D721Med (cell line): ENCODE data around the gene BPIFA1.

Experiments
- DNase-seq: peaks from one replicate; pipeline ENCODE4 v3.0.0; 2011; ENCODE audit warnings: low spot score; ENCODE audit not compliant: insufficient read length
- FAIRE-seq: peaks from 2 replicates; lab custom pipeline; 2011; peaks lifted over from hg19 to GRCh38; lab: Jason Lieb, UNC
- TF ChIP-seq, protein P1 (sequence below): IDR thresholded peaks from 2 replicates; pipeline ENCODE4 v1.5.1; 2012; ENCODE audit warnings: mild to moderate bottlenecking, control low read depth; ENCODE audit not compliant: insufficient read depth; ENCODE audit errors: missing control alignments

The BPIFA1 gene

GRCh38 chr20:33202451-33202850 is 33.3 kb upstream of the BPIFA1 start:
- no peak for FAIRE-seq
- DNase-seq, result no peak
- TF ChIP-seq, protein P1, sequence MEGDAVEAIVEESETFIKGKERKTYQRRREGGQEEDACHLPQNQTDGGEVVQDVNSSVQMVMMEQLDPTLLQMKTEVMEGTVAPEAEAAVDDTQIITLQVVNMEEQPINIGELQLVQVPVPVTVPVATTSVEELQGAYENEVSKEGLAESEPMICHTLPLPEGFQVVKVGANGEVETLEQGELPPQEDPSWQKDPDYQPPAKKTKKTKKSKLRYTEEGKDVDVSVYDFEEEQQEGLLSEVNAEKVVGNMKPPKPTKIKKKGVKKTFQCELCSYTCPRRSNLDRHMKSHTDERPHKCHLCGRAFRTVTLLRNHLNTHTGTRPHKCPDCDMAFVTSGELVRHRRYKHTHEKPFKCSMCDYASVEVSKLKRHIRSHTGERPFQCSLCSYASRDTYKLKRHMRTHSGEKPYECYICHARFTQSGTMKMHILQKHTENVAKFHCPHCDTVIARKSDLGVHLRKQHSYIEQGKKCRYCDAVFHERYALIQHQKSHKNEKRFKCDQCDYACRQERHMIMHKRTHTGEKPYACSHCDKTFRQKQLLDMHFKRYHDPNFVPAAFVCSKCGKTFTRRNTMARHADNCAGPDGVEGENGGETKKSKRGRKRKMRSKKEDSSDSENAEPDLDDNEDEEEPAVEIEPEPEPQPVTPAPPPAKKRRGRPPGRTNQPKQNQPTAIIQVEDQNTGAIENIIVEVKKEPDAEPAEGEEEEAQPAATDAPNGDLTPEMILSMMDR, result no peak

DNA sequence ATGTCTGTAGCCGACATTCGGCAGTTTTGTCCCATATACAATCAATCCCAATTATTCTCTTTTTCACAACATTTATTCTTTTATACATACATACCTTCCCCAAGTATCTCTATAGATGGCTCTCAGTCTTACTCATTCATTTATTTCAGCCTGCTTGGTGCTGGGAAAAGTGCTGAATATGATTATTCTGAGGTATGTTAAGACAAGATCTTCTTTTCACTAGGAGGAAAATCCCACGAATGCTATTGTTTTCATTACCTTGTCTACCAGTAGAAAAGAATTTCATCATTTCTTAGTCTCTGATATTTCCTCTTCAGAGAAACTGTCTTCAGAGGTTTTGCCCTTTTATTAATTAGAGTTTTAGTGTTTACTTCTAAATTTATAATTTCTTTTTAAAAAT is 32.4 kb upstream of the BPIFA1 start:
- TF ChIP-seq, protein P1, result no peak
- FAIRE-seq, result no peak
- DNase-seq, result no peak

DNA sequence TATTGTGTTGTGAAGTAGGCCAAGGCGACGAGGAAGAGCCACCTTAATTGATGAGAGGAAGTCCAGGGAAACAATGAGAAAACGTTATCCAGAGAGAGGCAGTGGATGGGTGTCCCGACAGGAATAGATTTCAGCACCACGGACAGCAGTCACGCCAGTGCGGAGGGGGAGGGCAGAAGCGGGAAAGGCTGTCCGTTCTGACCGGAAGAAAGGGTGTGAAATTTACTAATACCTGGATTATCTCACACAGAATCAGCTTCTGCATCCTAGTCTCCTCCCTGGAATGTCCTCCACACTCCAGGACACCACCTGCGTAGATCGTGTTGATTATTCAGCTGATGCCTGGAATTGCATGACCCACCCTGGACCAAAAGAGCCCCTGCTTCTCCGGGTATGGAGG is 26.0 kb upstream of the BPIFA1 start:
- FAIRE-seq (no peak), DNase-seq (no peak)
- TF ChIP-seq, protein P1, result no peak

DNA sequence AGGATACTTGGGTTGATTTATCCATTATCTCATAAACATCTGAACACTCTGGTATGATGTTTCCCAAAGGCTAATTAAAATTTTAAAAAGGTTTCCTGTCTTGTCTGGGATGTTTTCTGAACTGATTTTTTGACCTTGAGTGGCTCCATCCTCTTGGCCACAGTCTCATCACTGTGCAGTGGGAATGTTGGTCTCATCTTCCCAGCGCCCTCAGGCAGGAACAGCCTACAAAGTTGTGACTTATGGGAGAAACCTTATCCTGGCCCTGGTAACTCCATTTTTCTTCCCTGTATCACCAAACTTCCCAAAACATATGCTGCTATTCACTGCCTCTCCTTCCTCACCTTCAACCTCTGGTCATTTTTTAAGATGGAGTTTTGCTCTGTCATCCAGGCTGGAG is 25.4 kb upstream of the BPIFA1 start:
- DNase-seq (no peak), FAIRE-seq (no peak)
- TF ChIP-seq, protein P1, result no peak

- FAIRE-seq (peak; percentile 11), DNase-seq (peak; percentile 66)
- TF ChIP-seq, protein P1, result peak; percentile 69
Measured at GRCh38 chr20:33211817-33212424, 23.9 kb upstream of the BPIFA1 start.

DNA sequence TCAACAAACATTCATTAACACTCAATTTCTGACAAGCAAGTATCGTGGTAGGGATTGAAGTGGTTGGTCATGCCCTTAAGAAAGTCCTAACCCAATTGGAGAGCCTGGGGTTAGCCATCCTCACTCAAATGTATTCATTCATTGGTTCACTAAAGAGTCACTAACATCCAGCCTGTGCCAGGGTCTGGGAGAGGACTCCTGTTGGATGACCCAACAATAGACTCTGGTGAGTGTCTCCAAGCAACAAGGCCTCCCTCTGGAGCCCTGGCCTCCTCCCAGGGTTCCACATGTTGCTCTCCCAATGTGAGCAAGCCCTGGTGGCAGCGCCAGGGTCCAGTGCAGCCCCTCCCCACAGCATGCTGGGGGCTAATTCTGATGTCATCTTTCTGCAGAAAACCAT is 18.7 kb upstream of the BPIFA1 start, which contains the start of gene BPIFA3:
Gene BPIFA3, plus strand, starts transcription at position 301 of the 400 bp plus-strand sequence. CDS start 185 bp downstream, outside the sequence.
- TF ChIP-seq, protein P1, result no peak
- FAIRE-seq (no peak), DNase-seq (no peak)

DNA sequence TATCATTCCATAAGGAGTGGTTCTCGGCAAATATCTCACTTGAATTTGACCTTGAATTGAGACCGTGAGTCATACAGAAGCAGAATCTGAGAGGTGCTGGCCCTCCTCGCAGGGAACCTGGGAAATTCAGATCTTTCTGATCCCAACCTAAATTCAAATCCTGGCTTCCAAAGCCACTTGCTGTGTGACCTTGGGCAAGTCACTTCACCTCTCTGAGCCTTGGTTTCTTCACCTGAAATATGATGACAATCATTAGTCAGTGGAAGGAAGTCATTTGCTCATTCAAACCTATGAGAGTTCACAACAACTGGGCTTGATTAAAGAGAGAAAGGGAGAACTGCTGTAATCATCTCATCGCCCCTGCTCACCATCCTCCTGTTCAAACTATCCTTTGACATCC is 11.4 kb upstream of the BPIFA1 start:
- TF ChIP-seq, protein P1, result no peak
- FAIRE-seq, result no peak
- DNase-seq, result no peak
